K562 treated with DMSO at 1 percent for 12 hours (cell line): ENCODE data around the gene AGAP2. TPM values are rescaled to one million over a fixed set of nuclear protein-coding genes. Genes with fewer than 3 reads are reported as not detected.

Experiments used
- total RNA-seq: library from RNA; unstranded; fragments of 300-600 nt; gene quantifications from 2 replicates; pipeline ENCODE4 v1.2.3, GENCODE V29; 2022; ENCODE audit not compliant: insufficient read depth

Gene AGAP2
- 0.82 TPM in 1 of 2 replicates, not detected in the other for total RNA-seq

GRCh38 chr12:57738661-57739237 lies at the start of gene AGAP2:
AGAP2 (minus strand) TSS chr12:57738742; CDS start chr12:57738246, 496 bp downstream.

GRCh38 chr12:57782608-57783465 lies 44.3 kb upstream of the AGAP2 start, which contains the start of gene TSFM:
TSFM (plus strand) TSS chr12:57782787; CDS start chr12:57782802, 15 bp downstream.

GRCh38 chr12:57772429-57773322 lies 34.1 kb upstream of the AGAP2 start, which contains the start of gene EEF1AKMT3:
EEF1AKMT3 (plus strand) TSS chr12:57772614; CDS start chr12:57772725, 111 bp downstream.

DNA sequence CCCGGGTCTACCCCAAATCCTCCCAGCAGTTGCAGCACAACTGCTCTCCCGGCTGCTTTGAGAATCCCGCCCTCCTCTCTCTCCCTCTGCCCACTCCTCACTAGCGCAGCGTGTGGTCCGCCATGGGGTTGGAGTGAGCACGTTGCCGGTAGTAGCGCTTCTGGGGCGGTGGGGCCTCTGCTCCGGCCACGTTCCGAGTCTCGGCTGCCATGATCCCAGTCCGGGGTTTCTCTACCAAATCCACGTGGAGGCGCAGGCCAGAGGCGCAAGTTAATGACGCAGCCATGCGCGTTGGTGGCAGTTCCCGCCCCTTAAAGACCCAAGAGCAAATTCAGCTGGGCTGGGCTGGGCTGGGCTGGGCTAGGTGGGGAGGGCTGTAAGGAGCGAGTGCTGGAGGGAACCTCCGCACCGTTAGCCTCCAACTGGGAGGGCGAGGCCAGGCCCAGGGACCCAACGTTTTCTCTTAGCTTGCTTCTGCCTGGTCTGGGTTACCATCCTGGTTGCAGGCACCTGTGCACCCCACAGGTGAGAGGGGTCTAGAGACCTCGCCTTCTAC lies 33.4 kb upstream of the AGAP2 start, which contains the start of gene METTL1:
TSS of gene METTL1 (minus strand) at position 233 of the 556 bp plus-strand sequence. CDS start at position 211, 22 bp downstream.

GRCh38 chr12:57766464-57767304 lies 28.1 kb upstream of the AGAP2 start, which contains the start of gene CYP27B1:
CYP27B1 (minus strand) TSS chr12:57767078; CDS start chr12:57767041, 37 bp downstream.

GRCh38 chr12:57754411-57755193 lies 16.1 kb upstream of the AGAP2 start, which contains the start of gene MARCHF9:
MARCHF9 (plus strand) TSS chr12:57755103; CDS start chr12:57755529, 426 bp downstream.

DNA sequence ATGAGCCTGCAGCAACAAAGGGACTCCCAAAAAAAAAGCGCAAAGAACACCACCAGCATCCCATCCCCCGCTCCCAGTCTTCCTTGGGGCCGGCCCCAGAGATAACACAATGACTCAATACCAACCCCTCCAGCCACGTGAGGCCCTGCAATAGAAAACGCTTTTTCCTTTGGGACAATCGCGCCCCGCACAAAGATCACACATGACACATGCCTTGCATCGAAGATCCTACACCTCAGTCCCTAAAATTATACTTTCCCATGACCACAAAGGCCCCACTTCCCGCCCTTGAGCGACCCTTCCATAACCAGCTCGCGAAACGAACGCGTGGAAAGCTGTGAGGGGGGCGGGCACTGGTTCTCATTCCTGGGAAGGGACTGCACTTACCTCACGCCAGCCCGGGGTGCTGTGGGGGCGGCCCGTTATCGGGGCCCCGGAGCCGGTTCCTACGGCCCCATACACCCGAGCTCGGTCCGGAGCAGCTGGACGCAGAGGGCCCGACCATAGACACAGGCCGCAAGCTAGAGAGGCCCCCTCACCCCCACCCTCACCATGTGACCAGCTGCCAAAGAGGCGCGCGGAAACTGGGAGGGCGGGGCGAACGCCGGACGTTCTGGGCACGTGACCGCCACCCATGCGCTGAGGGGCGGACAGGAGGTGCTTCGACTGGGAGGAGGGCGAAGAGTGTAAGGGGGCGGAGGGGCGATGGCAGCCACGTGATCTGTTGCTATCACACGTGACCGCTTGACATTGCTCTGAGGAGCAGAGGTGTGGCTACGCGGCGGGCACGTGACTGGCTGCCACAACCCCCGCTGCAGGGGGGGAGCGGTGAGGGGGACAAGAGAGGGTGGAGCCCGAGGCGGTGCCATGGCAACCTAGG lies 13.5 kb upstream of the AGAP2 start, which contains the start of gene CDK4:
TSS of gene CDK4 (minus strand) at position 523 of the 880 bp plus-strand sequence. CDS start 593 bp downstream, outside the sequence.

DNA sequence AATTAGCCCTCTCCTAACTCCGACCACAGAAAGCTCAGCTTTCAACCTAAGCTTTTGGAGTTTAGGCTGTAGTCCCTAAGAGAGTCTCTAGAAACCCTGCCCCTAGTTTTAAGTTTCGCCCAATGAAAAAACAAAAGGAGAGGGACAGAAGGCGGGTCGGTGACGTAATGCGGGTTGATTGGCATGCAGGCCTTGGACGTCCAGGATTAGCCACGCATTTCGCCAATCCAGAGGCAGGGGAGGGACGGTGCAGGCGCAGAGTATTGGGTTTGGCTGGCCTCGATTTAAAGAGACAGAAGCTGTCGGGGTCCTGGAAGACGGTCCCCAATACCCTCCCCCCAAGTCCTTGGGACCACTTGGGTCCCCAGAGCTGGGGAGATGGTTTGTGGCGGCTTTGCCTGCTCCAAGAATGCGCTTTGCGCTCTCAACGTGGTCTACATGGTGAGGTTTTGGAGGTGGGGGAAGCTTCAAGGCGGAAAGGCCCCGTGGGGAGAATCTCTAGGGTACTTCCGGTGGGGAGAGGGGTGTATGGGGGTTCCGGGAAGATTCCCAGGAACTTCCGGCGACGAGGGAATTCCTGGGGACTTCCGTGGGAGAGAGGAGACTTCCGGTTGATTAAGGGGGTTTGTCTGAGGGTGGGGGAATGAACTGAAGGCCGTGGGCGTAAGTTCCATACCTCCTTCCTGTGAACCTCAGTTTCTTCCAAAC lies 6.4 kb upstream of the AGAP2 start, which contains the start of gene TSPAN31:
TSS of gene TSPAN31 (plus strand) at position 263 of the 708 bp plus-strand sequence. CDS start at position 379, 116 bp downstream.

GRCh38 chr12:57693659-57694458 lies 44.7 kb downstream of the AGAP2 start, which contains the start of gene OS9:
OS9 (plus strand) TSS chr12:57694132; CDS start chr12:57694162, 30 bp downstream.

Other genes starting within 250 kb of the AGAP2 start
- 211 and 237 TPM in 2 replicates for gene DDIT3, start 218.2 kb downstream of the AGAP2 start, total RNA-seq
- gene MBD6, start 215.9 kb downstream of the AGAP2 start, total RNA-seq = 9.5 and 30.4 TPM in 2 replicates
- gene DCTN2, start 191.6 kb downstream of the AGAP2 start, total RNA-seq = 159 and 198 TPM in 2 replicates
- gene KIF5A, start 188.7 kb downstream of the AGAP2 start, total RNA-seq = 2.2 and 13.9 TPM in 2 replicates
- 14.9 and 38.4 TPM in 2 replicates for gene PIP4K2C, start 147.6 kb downstream of the AGAP2 start, total RNA-seq
- not detected in 2 replicates for gene DTX3, start 133.9 kb downstream of the AGAP2 start, total RNA-seq
- gene ARHGEF25, start 127.3 kb downstream of the AGAP2 start, total RNA-seq = 8.4 and 14.2 TPM in 2 replicates
- 19.6 and 67.1 TPM in 2 replicates for gene B4GALNT1, start 105.5 kb downstream of the AGAP2 start, total RNA-seq
- gene OS9, start 44.6 kb downstream of the AGAP2 start, total RNA-seq = 231 and 291 TPM in 2 replicates
- gene TSPAN31, start 6.3 kb upstream of the AGAP2 start, total RNA-seq = 8.0 and 16.3 TPM in 2 replicates
- gene CDK4, start 13.6 kb upstream of the AGAP2 start, total RNA-seq = 148 and 190 TPM in 2 replicates
- 10.6 and 12.2 TPM in 2 replicates for gene MARCHF9, start 16.4 kb upstream of the AGAP2 start, total RNA-seq
- 0.65 and 0.74 TPM in 2 replicates for gene CYP27B1, start 28.3 kb upstream of the AGAP2 start, total RNA-seq
- 6.5 and 9.4 TPM in 2 replicates for gene METTL1, start 33.4 kb upstream of the AGAP2 start, total RNA-seq
- gene EEF1AKMT3, start 33.9 kb upstream of the AGAP2 start, total RNA-seq = 2.5 and 5.1 TPM in 2 replicates
- gene TSFM, start 44.0 kb upstream of the AGAP2 start, total RNA-seq = 25.0 and 36.0 TPM in 2 replicates
- 1.6 TPM in 1 of 2 replicates, not detected in the other for gene AVIL, start 80.0 kb upstream of the AGAP2 start, total RNA-seq
- 51.2 and 139 TPM in 2 replicates for gene CTDSP2, start 108.0 kb upstream of the AGAP2 start, total RNA-seq
- 12.3 and 13.7 TPM in 2 replicates for gene ATP23, start 202.8 kb upstream of the AGAP2 start, total RNA-seq